Activated CD4-positive, alpha-beta T cell treated with anti-CD3 and anti-CD28 coated beads, Interleukin-10, Interleukin-2, amounts not matched to agents 100 ng/mL and 50 ng/mL, durations not matched to agents 16 hours and 8 hours (primary cell): ENCODE results near the gene CRAT.
"Not testable (repeated sequence)": the region's sequence is repeated elsewhere in the genome, so short reads cannot be mapped to it uniquely, and the experiment has no call there.

Source experiments
- DNase-seq: peaks from one replicate; pipeline ENCODE4 v3.0.0-alpha.2; 2020

CRAT gene

DNA sequence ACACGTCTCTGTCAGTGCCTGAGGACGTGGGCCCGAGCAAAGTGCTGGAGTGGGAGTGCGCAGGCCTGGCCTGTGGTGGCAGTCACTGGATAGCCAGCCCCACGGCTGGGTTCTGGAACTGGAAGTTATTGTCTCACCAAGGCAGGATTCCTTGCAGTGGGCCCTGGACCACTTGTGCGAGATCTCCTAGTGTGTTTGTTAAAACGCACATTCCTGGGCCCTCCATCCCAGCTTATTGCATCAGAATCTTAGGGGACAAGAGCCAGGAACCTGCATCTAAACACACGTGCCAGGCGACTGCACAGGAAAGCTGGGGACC, 27.5 kb upstream of the CRAT start:
- no peak for DNase-seq

DNA sequence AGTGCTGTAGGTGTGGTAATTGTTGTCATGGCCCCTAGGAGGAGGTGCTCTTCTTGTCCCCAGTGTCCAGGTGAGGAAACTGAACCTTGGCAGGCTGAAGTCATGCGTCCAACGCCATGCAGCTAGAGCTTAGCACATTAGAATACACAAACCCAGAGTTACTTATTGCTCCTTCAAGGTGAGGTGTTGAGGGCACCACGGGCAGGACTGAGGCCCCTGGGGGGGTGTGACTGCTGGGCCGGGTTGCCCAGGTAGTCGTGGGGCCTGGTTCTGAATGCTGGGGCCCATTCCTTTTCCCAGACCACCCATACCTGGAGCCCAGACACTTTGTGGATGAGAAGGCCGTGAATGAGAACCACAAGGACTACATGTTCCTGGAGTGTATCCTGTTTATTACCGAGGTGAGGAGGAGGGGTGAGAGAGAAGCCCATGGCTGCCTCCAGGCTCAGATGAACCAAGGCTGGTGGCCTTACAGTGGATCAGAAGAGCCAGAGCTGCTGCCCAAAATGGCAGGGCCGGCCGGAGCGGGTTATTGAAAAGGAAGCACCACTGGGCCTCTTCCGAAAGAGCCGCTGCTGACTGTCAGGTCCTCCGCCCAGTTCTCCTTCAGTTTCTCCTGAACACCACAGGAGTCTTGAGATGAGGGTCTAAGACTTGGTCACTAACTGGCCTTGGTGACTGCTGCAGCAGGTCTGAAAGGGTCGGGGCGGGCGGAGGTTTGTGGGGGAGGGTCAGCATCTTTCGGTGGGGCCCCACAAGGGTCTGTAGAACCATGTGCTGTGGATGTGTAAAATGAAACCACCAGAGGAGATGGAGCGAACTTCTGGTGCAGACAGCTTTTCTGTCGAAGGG, 26.9 kb upstream of the CRAT start:
- DNase-seq = no peak

DNA sequence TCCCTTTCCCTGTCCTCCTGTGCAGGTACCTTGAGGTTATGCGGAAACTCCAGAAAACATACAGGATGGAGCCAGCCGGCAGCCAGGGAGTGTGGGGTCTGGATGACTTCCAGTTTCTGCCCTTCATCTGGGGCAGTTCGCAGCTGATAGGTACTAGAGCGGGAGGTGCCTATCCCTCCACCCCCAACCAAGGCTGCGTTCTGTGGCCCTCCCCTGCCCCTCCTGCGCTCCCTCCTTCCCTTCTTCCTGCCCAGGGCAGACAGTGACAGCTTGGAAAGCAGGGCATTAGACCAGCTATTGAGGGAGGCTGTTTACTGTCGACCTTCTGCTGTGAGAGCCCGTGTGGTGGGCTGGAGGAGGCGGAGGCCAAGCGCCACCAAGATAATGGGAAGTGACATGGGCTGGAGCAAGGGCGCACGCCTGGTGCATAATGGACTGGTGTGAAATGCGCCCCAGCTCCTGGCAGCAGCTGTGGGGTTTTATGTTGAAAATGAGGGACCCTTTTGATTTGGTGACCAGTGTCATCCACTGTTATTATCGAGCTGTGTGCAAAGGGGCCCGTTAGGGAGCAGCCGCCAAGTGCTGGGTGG, 25.9 kb upstream of the CRAT start:
- DNase-seq = no peak

DNA sequence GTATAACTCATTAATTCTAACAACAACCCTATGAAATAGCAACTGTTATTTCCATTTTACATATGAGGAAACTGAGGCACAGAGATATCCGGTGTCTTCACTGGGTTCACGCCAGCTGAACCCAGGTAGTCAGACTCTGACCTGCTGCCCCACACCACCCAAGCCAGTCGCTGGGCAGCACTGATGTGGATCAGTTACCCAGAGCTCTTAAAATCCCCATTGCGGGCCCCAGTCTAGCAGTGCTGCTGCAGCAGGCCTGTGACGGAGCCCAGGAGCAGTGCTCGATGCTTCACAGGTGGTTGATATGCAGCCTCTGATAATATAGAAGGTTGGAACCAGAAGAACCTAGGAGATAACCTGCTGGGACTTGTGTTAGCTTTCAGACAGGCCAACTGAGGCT, 24.9 kb upstream of the CRAT start:
- no peak for DNase-seq

DNA sequence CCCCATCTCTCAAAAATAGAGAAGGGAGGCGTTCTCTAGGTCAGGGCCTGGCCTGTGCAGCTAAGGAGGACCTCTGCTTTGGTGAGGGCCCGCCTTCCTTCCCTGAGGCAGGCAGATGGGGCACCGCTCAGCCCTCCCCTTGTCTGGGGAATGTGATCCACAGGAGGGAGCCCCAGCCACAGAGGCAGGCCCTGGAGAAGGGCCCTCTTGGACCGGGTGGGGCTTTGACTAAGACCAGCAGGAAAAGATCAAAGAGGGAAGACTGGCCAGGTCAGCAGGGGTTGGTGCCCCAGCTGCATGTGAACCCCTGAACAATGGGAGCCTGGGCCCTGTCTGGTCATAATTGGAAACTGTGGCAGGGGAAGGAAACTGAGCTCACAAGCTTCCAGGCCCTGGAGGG, 22.5 kb upstream of the CRAT start:
- DNase-seq = no peak

DNA sequence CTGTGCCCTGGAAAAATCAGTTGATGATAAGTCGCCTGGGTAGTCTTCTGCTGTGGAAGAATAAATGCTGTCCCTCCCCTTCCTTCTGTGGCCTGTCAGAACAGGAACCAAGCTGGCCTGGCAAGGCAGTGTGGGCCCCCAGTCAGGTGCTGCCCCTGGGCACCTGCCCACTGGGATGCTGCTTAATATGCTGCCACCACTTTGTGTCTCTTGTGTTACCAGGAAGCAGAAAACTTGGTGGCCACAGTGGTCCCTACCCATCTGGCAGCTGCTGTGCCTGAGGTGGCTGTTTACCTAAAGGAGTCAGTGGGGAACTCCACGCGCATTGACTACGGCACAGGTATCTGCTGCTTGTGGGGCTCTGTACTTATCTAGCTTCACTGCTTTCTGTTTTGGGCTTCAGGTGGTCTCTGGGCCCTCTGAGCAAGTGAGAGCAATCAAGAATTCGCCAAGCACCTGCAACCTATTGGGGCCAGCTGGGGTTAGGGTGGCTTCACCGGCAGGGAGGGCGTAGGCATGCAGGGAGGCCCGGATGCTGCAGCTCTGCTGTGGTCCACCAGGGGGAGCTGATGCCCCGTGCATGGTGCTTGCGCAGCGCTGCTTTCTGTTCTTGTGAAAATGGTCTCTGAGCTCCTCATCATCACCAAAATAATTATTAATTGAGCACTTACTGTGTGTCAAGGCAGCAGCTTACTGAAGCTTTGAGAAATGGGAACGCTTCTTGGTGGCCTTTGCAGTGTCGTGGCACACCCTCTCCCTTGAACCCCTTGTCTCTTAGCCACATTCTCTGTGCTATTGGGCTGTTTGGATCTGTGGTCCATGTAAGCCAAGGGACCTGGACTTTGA, 20.9 kb upstream of the CRAT start:
- peak; percentile 85 for DNase-seq

DNA sequence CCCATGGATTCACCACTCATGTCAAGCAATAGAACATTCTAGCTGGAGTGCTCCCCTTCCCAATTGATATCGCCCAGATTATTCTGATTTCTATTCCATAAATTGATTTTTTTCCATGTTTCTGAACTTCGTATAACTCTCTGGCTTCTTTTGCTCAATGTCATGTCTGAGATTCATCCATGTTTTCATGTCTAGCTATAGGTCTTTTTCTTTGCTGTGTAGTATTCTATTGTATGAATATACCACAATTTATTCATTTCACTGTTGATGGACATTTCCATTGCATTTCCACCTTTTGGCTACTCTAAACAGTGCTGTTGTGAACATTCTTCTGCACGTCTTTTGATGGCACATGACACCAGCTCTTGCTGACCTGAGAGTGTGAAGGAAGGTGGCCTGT, 20.2 kb upstream of the CRAT start:
- no peak for DNase-seq

DNA sequence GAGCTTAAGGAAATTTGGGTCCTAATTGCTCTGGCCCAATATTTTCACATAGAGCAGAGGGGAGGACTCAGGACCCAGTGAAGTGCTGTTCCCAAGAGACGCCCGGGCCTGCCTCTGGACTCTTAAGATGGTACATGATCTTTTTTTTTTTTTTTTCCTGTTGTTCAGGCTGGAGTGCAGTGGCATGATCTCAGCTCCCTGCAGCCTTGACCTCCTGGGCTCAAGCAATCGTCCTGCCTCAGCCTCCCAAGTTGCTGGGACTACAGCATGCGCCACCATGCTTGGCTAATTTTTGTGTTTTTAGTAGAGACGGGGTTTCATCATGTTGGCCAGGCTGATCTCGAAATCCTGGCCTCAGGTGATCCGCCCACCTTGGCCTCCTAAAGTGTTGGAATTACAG, 19.7 kb upstream of the CRAT start:
- DNase-seq = not testable (repeated sequence)

DNA sequence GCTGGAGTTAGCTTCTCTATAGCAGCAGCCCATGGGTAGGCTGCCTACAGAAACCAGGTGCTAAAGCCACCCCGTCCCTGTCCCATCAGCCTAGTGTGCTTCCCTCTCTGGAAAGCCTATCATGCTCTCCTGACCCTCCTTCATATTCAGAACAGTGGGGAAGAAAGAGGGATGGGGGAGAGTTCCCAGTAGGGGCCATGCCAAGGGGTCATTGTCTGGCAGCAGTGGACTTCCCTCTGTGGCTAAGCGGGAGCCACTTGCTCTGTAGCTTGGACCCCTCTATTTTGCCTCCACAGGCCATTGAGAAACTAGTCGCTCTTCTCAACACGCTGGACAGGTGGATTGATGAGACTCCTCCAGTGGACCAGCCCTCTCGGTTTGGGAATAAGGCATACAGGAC, 18.1 kb upstream of the CRAT start:
- no peak for DNase-seq

DNA sequence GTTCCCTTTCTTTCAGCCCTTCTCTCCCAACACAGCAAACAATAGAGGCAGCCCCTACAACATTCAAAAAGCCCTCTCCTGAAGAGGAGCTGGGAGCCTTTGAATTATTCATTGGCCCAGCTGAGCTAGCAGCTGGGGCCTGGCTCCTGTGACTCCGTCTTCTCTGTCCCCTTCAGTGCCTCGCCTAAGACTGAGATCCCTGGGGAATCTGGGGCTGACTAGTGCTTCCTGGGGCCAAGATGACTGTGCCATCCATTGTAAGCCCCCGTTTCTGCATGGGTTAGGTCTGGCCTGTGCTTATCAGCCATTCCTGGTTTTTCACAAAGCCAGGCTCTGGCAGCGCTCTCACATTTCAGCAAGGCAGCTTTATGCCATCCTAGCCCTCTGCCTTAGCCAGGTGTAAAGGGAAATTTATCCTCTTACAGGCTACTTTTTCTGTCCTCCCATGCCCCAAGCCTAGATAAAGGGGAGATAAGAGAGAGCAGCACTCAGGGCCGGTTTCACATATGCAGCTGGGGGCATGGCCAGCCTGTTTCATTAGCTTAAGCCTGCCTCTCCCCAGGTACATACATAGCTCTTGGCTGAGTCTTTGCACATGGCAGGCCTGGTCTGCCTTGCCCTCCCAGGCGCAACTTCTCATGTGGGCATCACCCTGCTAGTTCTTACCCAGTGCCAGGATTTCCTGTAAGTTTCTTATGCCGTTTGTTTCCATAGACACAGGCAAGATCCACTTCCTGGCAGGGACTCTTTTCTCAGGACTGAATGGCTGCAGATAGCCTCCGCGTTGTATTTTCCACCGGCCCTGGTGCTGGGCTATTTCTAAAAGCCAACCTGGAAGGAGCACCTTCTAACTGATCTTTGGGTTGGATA, 16.4 kb upstream of the CRAT start:
- DNase-seq = no peak

DNA sequence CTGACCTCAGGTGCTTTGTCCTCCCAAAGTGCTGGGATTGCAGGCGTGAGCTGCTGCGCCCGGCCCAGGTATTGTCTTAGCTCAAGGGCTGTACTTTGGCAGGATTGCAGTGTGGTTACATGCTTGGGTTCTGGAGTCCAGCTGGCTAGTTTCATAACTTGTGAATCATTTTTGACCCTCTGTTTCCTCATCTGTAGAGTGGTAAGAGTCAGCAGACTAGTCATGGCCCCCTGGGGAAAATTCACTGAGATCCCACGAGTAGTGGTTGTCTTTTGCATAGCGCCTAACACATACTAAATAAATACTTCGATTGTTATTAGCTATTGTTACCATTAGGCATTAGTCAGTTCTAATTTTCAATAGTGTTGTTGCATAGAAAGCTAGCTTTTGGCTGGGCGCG, 14.9 kb upstream of the CRAT start:
- no peak for DNase-seq

DNA sequence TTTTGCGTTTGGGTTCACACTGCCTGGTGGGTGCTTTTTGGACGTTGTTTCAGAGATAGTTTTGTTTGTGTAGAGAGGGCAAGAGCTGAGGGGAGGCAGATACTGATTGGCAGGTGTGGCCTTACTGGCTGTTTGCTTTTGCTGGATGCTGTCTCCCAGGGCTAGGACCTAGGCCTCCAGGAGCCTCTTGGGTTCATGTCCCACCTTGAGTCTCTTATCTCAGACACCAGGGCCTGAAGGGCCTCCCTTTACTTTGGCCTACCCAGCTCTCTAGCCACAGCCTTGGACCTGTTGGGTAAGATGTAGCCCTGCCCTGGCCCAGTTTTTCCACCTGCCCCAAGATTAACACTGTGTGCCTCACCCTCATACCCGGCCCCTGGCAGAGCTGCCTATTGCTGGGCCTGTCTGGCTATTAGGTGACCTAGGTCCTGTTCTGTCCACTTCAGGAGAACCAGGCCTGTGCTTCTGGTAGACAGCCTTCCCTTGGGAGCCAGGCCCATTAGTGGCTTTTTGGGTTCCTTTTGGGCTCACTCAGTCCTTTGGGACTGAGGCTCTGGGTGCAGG, 14.0 kb upstream of the CRAT start:
- DNase-seq = no peak

DNA sequence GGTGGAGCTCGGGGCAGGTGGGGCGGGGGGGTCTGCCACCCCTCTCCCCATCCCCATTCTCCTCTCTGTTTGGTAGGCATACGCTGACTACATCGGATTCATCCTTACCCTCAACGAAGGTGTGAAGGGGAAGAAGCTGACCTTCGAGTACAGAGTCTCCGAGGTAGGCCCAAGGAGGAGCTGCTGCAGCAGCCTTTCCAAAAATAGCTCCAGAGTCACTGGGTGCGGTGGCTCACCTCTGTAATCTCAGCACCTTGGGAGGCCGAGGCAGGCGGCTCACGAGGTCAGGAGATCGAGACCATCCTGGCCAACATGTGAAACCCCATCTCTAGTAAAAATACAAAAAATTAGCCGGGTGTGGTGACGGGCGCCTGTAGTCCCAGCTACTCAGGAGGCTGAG, 12.4 kb upstream of the CRAT start:
- DNase-seq = not testable (repeated sequence)

DNA sequence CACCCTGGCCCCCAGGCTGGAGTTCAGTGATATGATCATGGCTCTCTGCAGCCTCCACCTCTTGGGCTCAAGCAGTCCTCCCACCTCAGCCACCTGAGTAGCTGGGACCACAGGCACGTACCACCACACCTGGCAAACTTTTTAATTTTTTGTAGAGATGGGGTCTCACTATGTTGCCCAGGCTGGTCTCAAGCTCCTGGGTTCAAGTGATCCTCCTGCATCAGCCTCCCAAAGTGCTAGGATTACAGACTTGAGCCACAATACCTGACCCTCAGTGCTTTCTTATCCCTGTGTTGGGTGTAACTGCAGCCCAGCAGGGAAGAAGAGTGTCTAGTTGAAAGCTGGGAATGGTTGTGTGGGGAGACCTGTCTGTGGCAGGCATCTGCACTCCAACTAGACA, 11.5 kb upstream of the CRAT start:
- no peak for DNase-seq

DNA sequence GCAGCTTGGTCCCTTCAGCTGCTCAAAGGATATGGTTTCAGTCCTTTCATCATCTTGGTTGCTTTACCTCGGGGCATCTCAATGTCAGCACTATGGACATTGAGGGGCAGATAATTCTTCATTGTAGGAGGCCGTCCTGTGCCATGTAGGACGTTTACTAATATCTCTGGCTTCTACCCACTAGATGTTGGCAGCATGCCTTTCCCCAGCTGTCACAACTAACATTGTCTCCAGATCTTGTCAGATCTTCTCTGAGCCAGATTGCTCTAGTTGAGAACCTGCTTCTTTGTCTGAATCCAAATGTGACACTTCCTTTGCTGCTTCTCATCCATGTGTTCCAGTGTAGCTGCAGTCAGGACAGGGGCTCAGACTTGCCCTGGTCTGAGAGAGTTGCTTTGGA, 10.9 kb upstream of the CRAT start:
- no peak for DNase-seq

DNA sequence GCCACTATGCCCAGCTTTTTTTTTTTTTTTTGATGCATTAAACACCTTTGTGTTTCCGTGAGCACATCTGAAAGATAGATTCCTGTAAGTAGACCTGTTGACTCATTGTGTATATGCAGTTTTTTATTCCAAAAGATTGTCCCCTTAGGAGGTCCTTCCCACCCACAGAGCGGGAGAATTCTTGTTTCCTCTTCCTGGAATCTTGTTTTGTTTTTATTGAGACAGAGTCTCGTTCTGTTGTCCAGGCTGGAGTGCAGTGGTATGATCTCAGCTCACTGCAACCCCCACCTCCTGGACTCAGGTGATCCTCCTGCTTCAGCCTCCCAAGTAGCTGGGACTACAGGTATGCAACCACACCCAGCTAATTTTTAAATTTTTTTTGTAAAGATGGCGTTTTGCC, 8.2 kb upstream of the CRAT start:
- DNase-seq = no peak

DNA sequence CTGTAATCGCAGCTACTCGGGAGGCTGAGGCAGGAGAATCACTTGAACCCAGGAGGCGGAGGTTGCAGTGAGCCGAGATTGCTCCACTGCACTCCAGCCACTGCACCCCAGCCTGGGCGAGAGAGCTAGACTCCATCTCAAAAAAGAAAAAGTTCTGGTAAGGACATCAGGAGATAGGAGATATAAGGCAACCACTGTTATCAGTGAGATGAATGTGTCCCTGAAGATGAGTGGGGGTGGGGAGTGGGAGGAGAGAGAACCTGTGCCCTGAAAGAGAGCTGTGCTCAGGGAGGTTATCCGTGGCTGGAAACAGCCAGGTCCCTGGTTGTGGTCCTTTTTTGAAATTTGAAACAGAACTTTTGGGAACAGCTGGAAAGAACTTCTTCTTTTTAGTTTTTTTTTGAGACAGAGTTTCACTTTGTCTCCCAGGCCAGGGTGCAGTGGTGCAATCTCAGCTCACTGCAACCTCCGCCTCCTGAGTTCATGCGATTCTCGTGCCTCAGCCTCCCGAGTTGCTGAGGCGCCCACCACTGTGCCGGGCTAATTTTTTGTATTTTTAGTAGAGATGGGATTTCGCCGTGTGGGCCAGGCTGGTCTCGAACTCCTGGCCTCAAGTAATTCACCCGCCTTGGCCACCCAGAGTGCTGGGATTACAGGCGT, 3.2 kb upstream of the CRAT start:
- no peak for DNase-seq

DNA sequence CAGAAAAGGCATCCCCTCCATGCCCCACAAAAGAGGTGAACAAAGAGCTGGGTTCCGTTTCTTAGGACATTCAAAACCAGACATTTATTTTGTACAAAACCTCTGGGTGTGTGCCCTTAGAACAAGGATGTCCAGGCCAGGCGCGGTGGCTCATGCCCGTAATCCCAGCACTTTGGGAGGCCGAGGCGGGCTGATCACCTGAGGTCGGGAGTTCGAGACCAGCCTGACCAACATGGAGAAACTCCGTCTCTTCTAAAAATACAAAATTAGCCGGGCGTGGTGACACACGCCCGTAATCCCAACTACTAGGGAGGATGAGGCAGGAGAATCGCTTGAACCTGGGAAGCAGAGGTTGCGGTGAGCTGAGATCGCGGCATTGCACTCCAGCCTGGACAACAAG, 1.9 kb upstream of the CRAT start:
- DNase-seq = not testable (repeated sequence)

DNA sequence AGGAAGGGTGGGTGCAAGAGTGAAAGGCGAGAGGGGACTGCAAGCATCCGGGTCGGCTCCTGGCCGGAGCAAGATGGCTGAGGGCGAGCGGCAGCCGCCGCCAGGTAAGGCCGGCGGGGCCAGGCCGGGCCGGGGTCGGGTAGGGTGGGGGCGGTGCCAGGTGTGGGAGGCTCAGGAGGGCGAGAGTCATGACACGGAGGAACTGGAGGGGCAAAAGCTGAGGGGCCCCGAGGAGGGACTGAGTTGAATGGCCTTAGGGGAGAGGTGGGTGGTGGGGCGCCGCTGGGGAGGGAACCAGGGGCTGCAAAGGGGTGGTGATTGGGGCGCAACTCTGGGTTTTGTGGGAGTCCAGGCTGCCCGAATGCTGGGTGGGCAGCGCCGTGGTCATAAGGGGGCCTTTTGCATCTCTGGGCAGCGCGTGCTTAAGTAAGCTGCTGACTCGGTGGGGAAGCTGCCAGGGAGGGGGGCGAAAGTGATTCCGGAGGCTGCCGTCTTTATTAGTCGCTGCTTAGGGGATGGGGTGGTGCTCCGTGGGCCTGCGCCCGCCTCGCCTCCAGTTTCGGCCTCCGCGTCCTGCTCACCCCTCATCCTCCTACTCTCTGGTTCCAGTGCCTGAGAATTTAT, 1.0 kb upstream of the CRAT start:
- peak; percentile 41 for DNase-seq

DNA sequence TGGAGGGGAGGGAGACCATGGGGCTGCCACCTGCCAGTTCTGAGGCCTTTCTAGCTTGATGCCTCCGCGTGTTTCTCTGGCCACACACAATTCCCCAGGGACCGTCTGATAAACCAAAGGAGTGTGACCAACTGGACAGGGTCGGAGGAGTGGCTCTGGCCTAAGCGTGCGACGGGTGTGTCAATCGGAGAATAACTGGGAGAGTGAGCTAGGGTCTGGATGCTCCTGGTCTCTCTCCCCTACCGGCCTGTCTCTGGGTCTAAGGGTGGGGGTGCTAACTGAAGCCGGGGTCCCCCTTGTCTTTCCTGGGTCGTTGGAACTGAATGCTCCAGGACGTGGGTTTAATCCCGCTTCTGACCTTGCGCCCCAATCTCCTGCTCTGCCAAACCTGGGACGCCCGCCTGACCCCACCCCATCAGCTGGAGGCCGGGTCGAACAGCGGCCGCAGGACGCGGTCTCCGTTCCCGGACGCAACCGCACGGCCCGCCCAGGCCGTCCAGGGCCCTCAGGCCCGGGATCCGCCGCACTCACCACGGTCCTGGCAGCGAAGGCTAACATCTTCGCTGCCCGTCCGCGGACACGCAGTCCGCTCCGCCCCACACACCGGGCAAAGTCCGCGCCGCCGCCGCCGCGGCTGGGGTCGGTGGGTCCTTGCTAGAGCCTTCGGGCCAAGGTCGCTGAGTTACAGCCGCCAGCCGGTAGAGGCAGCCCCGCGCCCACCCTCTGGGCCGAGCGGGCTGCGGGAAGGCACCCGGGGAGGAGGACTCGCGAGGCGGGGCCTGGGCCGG, 447 bp downstream of the CRAT start:
- no peak for DNase-seq

DNA sequence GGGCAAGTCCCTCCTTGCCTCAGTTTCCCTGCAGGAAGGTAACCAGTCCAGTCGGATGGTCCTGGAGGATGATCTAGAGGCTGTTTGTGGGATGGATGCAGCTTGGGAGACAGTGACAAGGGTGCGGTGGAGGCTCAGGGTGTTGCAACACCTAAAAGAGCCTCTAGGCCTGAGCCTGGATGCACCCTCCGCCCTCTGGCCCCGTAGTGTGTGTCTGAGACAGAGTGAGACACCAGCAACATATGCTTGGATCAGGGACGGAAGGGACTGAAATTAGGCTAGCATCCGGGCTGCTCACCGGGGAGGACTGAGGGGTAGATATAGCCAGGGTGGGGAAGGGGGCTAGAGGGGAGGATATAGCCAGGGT, 1.1 kb downstream of the CRAT start:
- DNase-seq = no peak
